GM21515 (cell line): ENCODE data around the gene ACTL8.

Experiments
- ATAC-seq: cut with Tn5 transposase; IDR thresholded peaks from one replicate; pipeline ENCODE4 v1.9.1; 2021; ENCODE audit not compliant: unreplicated experiment

Gene ACTL8

DNA sequence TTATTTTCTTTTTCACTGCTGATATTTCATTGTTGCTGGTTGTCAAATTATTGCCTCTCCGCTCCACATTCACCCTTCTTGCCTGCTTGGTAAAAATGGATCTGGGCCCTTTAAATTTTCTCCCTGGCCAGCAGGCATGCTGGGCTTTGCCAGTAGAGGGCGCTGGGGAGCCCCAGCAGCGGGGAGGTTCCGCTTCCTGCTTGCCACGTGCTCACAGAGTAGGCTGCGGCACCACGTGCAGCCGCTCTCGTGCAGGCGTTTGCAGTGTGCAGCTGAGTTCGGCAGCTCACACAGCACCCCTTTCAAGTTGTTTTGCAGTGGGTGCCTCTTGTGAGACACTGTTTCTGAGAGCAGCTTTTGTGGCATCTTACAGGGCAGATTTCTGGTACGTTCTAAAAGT lies at the start of gene ACTL8:
TSS of gene ACTL8 (plus strand) at position 214 of the 400 bp plus-strand sequence. CDS start 67,676 bp downstream, outside the sequence.
- no peak for ATAC-seq

DNA sequence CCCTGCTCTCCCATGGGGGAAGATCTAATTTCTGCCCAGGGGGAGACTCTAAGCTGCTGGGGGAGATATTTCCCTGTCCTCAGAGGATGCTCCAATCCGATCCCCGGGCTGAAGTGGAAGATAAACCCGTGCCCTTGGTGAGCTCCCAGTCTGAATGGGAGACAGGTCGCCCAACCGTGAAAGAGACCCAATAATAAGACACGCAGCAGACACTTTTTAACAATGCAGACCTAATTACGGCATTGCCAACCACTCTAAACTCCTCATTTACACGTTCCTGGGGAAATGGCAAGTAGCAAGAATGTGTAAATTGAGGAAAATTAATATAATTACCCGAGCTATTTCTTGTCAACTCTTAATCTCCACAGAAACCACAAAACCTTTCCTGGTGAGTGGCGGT lies 48.7 kb upstream of the ACTL8 start:
- no peak for ATAC-seq

DNA sequence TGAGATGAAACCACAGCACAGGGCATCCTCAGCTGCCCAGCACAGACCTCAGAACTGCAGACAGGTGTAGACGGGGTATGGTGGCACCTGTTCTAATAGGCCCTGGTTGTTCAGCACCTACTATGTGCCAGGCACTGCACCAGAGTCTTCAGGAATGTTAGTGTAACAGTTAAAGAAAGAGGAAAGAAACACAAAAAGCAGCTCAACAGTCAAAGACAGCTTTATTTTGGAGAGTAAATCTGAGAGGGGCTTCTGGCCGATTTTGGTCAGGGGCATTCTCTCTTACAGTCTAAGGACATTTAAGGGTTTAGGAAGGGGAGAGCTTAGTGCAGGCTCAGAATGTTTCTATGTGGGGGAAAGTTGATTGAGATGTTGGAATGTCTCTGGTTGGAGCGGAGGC lies 45.2 kb upstream of the ACTL8 start:
- no peak for ATAC-seq

GRCh38 chr1:17710889-17711576 lies 44.1 kb upstream of the ACTL8 start:
- no peak for ATAC-seq

DNA sequence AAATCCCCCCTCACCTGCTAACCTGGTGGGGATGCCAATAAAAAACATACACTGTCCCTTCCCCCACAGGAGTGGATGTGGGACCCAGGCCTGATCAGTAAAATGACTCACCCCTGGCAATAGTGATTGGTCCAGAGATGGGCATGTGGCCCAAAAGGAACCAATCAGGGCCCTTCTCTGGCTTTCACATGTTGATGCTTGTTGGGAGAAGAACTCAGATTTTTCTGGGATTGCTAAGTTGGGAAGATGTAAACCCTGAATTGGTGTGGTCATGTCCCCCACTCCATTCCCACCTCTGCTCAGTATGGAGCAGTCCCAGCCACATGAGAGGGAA lies 43.6 kb upstream of the ACTL8 start:
- no peak for ATAC-seq

DNA sequence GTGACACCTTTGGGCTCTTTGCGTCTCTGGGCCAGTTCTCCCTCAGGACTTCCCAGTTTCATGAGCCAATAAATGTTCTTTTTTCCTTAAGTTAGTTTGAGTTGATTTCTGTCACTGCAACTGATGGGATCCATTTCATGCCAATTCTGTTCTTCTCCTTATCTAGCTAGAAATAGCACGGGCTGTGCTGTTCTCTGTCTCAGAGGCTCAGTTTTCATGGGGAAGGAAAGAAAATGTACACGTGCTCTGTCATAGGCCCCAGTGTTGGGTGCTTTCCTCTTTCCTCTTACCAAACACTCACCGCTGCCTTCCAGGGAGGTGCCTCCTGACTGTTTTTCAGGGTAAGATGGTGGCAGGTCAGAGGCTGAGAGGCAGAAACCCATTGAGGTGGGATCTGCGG lies 43.2 kb upstream of the ACTL8 start:
- no peak for ATAC-seq

DNA sequence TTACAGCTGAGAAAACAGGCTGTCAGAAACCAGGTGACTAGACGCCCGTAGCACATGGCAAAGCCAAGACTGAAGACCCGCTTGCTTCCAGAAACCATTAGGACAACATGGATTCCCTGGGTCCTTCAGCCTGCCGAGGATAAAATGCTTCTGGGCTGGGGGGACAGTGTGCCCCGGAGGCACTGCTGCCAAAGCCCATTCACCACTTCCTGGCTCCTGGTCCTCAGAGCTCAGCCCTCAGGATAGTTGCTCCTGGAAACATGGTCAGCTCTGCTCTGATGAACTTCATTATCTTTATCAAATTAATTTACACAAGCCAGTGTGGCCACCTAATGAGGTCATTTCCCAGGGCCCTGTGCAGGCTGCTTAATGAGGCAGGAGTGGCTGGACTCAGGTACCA lies 41.1 kb upstream of the ACTL8 start:
- ATAC-seq: no peak

GRCh38 chr1:17717594-17718535 lies 37.3 kb upstream of the ACTL8 start:
- no peak for ATAC-seq

GRCh38 chr1:17719874-17720273 lies 35.3 kb upstream of the ACTL8 start:
- no peak for ATAC-seq

DNA sequence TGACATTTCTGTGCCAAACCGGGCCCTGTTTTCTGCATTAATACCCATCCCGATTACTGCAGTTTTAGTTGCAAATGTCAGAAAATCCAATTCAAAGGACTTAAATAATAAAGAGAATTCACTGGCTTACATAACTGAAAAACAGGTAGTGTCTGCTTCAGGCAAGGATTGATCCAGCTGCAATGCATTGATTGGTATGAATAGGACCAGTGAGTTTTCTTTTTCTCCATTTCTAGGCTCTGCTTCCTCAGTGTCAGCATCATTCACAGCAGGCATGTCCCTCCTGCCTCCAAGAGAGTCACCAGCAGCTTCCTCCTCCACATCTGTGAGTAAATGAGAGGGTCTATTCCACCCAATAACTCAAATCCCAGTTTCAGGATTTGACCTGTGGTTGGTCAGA lies 33.7 kb upstream of the ACTL8 start:
- ATAC-seq: no peak

GRCh38 chr1:17723684-17724083 lies 31.4 kb upstream of the ACTL8 start:
- ATAC-seq: no peak

DNA sequence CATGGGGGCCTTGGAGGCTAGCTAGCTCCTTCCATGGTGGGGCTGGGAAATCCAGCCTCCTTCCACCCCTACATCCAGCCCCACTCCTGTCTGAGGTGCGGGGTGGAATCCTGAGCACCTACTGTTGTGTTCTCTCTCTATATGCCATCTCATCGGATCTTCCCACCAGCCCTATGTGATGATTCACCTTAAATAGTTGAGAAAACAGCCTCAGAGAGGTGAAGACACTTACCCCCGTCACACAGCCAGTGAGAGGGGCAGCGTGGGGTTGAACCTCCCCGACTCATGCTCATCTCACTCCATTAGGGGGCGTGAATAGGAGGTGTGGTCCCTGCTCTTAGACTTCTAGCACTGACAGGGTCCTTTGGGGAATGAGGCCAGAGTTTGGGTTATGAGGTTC lies 31.0 kb upstream of the ACTL8 start:
- ATAC-seq: no peak

DNA sequence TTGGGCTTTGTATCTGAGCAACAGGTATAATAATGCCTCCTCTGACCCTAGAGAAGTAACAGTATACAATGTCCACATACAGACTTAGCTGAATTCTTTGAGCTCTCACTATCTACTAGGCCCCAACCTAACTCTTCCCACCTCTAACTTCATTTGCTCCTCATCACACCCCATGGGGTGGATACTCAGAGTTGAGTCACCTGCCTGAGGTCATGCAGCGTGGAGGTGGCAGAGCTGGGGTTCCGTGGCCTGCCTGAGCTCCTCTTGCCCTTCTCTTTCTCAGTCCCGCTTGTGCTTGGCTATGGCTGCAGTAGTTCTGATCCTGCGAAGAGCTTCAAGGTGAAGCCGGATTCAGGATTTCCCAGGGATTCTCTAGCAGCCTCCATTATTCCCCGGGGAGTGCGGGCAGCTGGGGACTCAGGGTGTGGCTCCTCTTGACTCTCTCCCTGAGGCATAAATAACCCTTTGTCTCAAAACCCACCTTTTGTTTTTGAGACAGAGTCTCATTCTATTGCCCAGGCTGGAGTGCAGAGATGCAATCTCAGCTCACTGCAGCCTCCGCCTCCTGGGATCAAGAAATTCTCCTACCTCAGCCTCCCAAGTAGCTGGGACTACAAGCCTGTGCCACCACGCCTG lies 29.9 kb upstream of the ACTL8 start:
- no peak for ATAC-seq

- ATAC-seq: no peak
Observed at GRCh38 chr1:17725811-17726582, 29.1 kb upstream of the ACTL8 start.

GRCh38 chr1:17728123-17728712 lies 26.9 kb upstream of the ACTL8 start:
- ATAC-seq: no peak

- ATAC-seq: no peak
Observed at GRCh38 chr1:17729248-17729647, 25.9 kb upstream of the ACTL8 start.

DNA sequence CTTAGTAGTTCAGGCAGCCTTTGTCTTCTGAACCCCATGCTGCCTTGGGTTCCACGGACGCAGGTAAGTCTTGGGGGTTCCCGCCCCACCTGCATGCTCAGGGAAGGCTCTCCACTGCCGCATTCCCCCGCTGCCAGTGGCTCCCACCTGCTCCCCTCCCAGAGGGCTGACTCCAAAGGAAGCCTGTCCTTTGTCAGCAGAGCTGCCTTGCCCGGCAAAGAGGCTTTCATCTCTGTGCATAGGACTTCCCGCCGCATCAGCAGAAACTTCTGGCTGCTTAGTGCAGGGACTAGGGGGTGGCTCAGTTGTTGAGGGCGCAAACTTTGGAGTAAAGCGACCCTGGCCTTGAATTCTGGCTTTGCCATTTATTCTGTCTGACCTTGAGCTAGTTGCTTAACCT lies 25.2 kb upstream of the ACTL8 start:
- no peak for ATAC-seq

DNA sequence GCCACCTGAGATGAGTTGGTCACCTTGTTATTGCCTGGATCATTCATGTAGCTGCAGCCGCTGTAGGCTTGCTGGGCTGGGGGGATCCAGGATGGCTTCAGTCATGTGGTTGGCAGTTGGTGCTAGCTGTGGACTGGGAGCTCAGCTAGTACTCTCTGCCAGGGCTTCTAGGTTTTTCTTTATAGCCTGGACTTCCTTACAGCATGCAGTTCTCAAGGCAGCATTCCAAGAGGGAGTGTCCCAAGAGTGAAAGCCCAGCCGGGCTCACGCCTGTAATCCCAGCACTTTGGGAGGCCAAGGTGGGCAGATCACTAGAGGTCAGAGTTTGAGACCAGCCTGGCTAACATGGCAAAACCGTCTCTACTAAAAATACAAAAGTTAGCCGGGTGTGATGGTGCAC lies 23.7 kb upstream of the ACTL8 start:
- ATAC-seq: no peak

GRCh38 chr1:17732475-17732874 lies 22.7 kb upstream of the ACTL8 start:
- no peak for ATAC-seq

GRCh38 chr1:17733661-17734060 lies 21.5 kb upstream of the ACTL8 start:
- no peak for ATAC-seq

DNA sequence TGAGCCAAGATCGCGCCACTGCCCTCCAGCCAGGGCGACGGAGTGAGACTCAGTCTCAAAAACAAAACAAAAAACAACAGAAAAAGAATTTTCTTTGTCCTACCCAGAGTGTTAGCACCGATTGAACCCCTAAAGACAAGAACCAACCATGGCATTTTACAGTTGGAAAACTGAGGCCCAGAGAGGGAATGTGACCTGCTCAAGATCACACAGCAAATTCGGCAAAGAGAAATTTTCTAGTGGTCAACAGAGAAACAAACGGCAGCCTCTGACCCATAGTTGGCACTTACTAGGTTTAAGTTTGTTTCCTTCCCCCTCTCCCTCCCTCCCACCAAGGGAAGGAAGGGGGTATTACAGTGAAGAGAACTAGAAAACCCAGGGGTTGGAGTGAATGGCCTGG lies 20.5 kb upstream of the ACTL8 start:
- no peak for ATAC-seq
